ENCODE data around the gene TERC.

DNA sequence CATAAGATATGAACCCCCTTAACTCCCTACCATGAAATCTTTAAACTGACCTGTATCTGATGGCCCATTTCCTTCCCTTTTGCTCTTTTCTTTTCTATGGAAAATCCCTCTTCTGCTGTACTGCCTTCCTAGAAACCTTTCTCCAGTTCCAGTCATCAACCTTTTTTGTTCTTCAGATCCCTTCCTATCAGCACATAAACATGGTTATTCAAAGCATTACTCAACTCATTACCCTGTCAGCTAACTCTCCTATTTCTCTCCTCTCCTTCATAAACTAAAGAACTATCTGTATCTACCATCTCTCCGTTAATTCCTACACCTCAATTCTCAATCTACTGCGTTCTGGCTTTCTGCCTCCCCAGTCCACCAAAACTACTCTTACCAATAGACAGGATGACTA, 13.0 kb downstream of the TERC start:
- no peak for TF ChIP-seq TAF1 (IDR thresholded peaks at IDR 0.05; ENCODE audit: borderline replicate concordance, insufficient read depth, low read length)
- TF ChIP-seq POLR2AphosphoS5 (IDR thresholded peaks at IDR 0.05; ENCODE audit: low read depth, low read length), result no peak

Data from PFSK-1 (cell line).